SK-N-MC (cell line): ENCODE data around the gene CDK6.

Experiments used
- FOXP2 ChIP-seq: optimal IDR thresholded peaks from 2 replicates; pipeline ENCODE3; 2011; ENCODE audit warnings: mild to moderate bottlenecking, moderate library complexity; ENCODE audit not compliant: insufficient read depth; ENCODE audit errors: extremely low read length, control extremely low read depth
- POLR2AphosphoS5 ChIP-seq: IDR thresholded peaks from 2 replicates; pipeline ENCODE4 v1.6.1; 2012; ENCODE audit warnings: mild to moderate bottlenecking, low read depth, low read length, borderline replicate concordance

GRCh38 chr7:92847305-92847704 is 10.9 kb upstream of the CDK6 start:
- TF ChIP-seq FOXP2 (no peak), POLR2AphosphoS5 (no peak)
